Testis (tissue), 3 donors: ENCODE results near the gene TRMT61A. TPM values are rescaled to one million over a fixed set of nuclear protein-coding genes. Genes with fewer than 3 reads are reported as not detected.

ENCODE experiments used
- DNase-seq: peaks from one replicate; pipeline ENCODE4 v3.0.0-alpha.2; 2019
- H3K27ac ChIP-seq, 2 donors: fragments of 200-600 bp; sonication (generic); one replicate each; pipeline ENCODE4 v1.5.1; 2019
- H3K27me3 ChIP-seq: fragments of 200-600 bp; sonication (generic); one replicate; pipeline ENCODE4 v1.5.1; 2019
- H3K36me3 ChIP-seq: fragments of 200-600 bp; sonication (generic); one replicate; pipeline ENCODE4 v1.5.1; 2017; ENCODE audit warnings: low read depth; ENCODE audit errors: missing control alignments
- H3K4me1 ChIP-seq: fragments of 200-600 bp; sonication (generic); one replicate; pipeline ENCODE4 v1.5.1; 2019
- H3K4me3 ChIP-seq, 2 donors: fragments of 200-600 bp; sonication (generic); one replicate each; pipeline ENCODE4 v1.5.1; 2017 to 2019
- H3K9me3 ChIP-seq: fragments of 200-600 bp; sonication (generic); one replicate; pipeline ENCODE4 v1.5.1; 2017
- CTCF ChIP-seq, 3 experiments: fragments of 450-650 bp in 2 of 3; fragments of 200-600 bp in 1 of 3; sonication (generic) in 1 of 3; IDR thresholded peaks; one replicate each; pipeline ENCODE4 v1.5.1; 2016 to 2019; ENCODE audit warnings: antibody characterized with exemption in 3 of 3, mild to moderate bottlenecking in 2 of 3, moderate library complexity in 1 of 3
- POLR2A ChIP-seq: fragments of 450-650 bp; IDR thresholded peaks from one replicate; pipeline ENCODE4 v1.6.1; 2017; ENCODE audit warnings: antibody characterized with exemption, mild to moderate bottlenecking, moderate library complexity
- WGBS, 2 donors: methylation state at CpG; one replicate each; pipeline ENCODE4 v1.1.5; 2018; 5-methylcytosine and 5-hydroxymethylcytosine counted together
- intact Hi-C: fragments of 100-400 bp; cut with DNase I; formaldehyde crosslinking; loops from one replicate; pipeline ENCODE4 v1.15.1; 2023; ENCODE audit warnings: low total_unique reads
- polyA plus RNA-seq: library from polyadenylated mRNA; stranded (reverse); fragments of 350-450 nt; fragmentation: Illumina TruSeq; extraction: RNeasy Lipid Tissue Mini Kit (QIAGEN cat#74804); gene quantifications from one replicate; pipeline ENCODE4 v1.2.3, GENCODE V29; 2014; ENCODE audit warnings: low read depth, low replicate concordance; ENCODE audit not compliant: insufficient read depth
- total RNA-seq, 2 donors: library from RNA; depleted of rRNA; stranded (reverse); fragments of >200 nt; gene quantifications; one replicate each; pipeline ENCODE4 v1.2.3, GENCODE V29; 2016

Gene TRMT61A
- total and polyA plus RNA-seq, 3 donors from 2014 or later, result 12.1 to 29.8 (median 19.1) TPM

DNA sequence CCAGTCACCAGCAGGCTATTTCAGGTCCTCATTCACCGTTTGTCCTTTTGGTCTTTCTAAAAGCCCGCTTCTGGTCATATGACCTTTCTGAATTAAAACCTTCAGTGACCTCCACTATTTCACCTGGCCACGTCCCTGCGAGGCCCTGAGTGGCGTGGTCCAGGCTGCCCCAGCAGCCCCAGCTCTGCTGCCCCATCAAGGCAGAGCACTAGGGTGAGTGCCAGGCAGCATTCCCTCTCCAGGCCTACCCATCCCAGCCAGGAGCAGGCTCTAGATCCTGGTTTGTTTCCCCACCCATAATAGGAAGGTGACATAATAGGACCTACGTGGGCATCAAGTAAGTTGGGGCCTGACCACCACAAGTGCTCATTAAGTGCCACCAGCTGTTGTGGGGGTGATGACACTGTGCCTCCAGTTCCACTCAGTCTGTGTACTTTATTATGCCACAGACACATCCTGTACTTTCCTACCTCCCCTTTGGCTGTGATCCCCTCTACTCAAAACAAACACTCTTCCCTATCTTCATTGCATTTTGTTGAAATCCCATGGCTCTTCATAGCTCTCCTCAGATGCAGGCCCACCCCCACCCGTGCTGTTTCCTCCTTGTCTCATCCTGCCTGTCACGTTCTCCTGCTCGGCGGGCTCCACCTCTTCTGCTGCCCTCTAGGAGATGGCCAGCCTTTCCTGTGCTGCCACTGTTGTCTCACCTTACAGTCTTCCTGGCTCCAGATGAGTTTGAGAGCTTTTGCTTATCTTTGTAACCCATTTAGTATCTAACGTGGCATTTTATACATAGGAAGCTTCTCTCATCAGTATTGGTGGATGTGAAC is 27.7 kb upstream of the TRMT61A start:
- 67 to 71% methylated on average over 11 of the region's 11 CpGs for WGBS, 2 donors
- H3K27ac ChIP-seq, result peak overlapping the region; percentile 64 to 65
- intact Hi-C loops, result loop anchor here (10.0 kb wide), 1 partner anchor 54 kb away; no protein-coding TSS in a partner anchor

GRCh38 chr14:103501921-103502669 is 26.9 kb upstream of the TRMT61A start:
- Histone ChIP-seq H3K27me3 (no peaks in the 10 kb centered on the region), H3K4me3 (no peak overlapping the region), H3K9me3 (no peaks in the 10 kb centered on the region), H3K27ac (peak overlapping the region in 1 of 2 donors; percentile 65), H3K36me3 (no peaks in the 10 kb centered on the region), H3K4me1 (peaks cover 7% of the 10 kb centered on the region)
- intact Hi-C loops, result loop anchor here (10.0 kb wide), 1 partner anchor 53 kb away; no protein-coding TSS in a partner anchor
- TF ChIP-seq CTCF (IDR thresholded peaks at IDR 0.05), result no peak
- DNase-seq, result no peak
- 91 to 92% methylated on average over 9 of the region's 9 CpGs for WGBS, 2 donors

More for the DNA sequence above, 27.7 kb upstream of the TRMT61A start:
- Histone ChIP-seq H3K9me3 (no peaks in the 10 kb centered on the region), H3K4me1 (peaks cover 7% of the 10 kb centered on the region), H3K27me3 (no peaks in the 10 kb centered on the region), H3K4me3 (no peak overlapping the region), H3K36me3 (no peaks in the 10 kb centered on the region)
- no peak for TF ChIP-seq CTCF (IDR thresholded peaks at IDR 0.05)
- DNase-seq, result no peak

GRCh38 chr14:103502877-103503276 is 26.1 kb upstream of the TRMT61A start:
- Histone ChIP-seq H3K27ac (no peak overlapping the region), H3K27me3 (no peaks in the 10 kb centered on the region), H3K4me3 (no peak overlapping the region), H3K9me3 (no peaks in the 10 kb centered on the region), H3K4me1 (peaks cover 14% of the 10 kb centered on the region), H3K36me3 (no peaks in the 10 kb centered on the region)
- 90 to 94% methylated on average over 18 of the region's 18 CpGs for WGBS, 2 donors
- peak; percentile 13 for DNase-seq
- intact Hi-C loops, result loop anchor here (10.0 kb wide), 1 partner anchor 52 kb away; no protein-coding TSS in a partner anchor
- TF ChIP-seq POLR2A (no peak), CTCF (IDR thresholded peaks at IDR 0.05) (no peak)

GRCh38 chr14:103503296-103503695 is 25.7 kb upstream of the TRMT61A start:
- Histone ChIP-seq H3K36me3 (no peaks in the 10 kb centered on the region), H3K9me3 (no peaks in the 10 kb centered on the region), H3K4me1 (peaks cover 18% of the 10 kb centered on the region), H3K4me3 (no peak overlapping the region), H3K27me3 (no peaks in the 10 kb centered on the region), H3K27ac (no peak overlapping the region)
- no peak for TF ChIP-seq POLR2A
- no peak for TF ChIP-seq CTCF (IDR thresholded peaks at IDR 0.05)
- 92 to 95% methylated on average over 12 of the region's 12 CpGs for WGBS, 2 donors
- DNase-seq, result peak; percentile 12
- intact Hi-C loops, result loop anchor here (10.0 kb wide), 1 partner anchor 52 kb away; no protein-coding TSS in a partner anchor
